Stomach smooth muscle (tissue), 2 donors: ENCODE data around the gene CNTNAP5.
A peak's percentile ranks its signal among the peaks of the same experiment; 100 is the strongest.

Source experiments
- H3K27ac ChIP-seq: one replicate; pipeline ENCODE4 v1.7.0; 2013; ENCODE audit warnings: mild to moderate bottlenecking, low read length, inconsistent platforms
- H3K27me3 ChIP-seq, 2 donors: one replicate each; pipeline ENCODE4 v1.7.0; 2013; ENCODE audit warnings: low read length in 2 of 2; ENCODE audit not compliant: insufficient read depth in 2 of 2, control insufficient read depth in 1 of 2
- H3K36me3 ChIP-seq, 2 donors: one replicate each; pipeline ENCODE4 v1.7.0; 2013; ENCODE audit warnings: low read length in 2 of 2; ENCODE audit not compliant: control insufficient read depth in 2 of 2, insufficient read depth in 2 of 2
- H3K4me1 ChIP-seq: one replicate; pipeline ENCODE4 v1.7.0; 2013; ENCODE audit warnings: low read length; ENCODE audit not compliant: control insufficient read depth, insufficient read depth
- H3K4me3 ChIP-seq, 2 donors: one replicate each; pipeline ENCODE4 v1.7.0; 2013; ENCODE audit warnings: low read length in 2 of 2
- H3K9ac ChIP-seq, 2 donors: one replicate each; pipeline ENCODE4 v1.7.0; 2013; ENCODE audit warnings: low read length in 2 of 2, mild to moderate bottlenecking in 1 of 2
- H3K9me3 ChIP-seq, 2 donors: one replicate each; pipeline ENCODE4 v1.7.0; 2013; ENCODE audit warnings: low read length in 2 of 2; ENCODE audit not compliant: control insufficient read depth in 2 of 2
- donor health status: healthy.
- donor health status: Pancreatic carcinoma.

CNTNAP5 gene

GRCh38 chr2:124316881-124317605 lies 292.0 kb downstream of the CNTNAP5 start:
- H3K4me1 ChIP-seq, result peaks cover 7% of the 10 kb centered on the region
- H3K9ac ChIP-seq, result no peak overlapping the region
- no peaks in the 10 kb centered on the region for H3K9me3 ChIP-seq
- H3K36me3 ChIP-seq, result no peaks in the 10 kb centered on the region
- H3K4me3 ChIP-seq, result no peak overlapping the region
- H3K27me3 ChIP-seq, result no peaks in the 10 kb centered on the region
- no peak overlapping the region for H3K27ac ChIP-seq

- no peaks in the 10 kb centered on the region for H3K36me3 ChIP-seq
- H3K4me3 ChIP-seq, result no peak overlapping the region
- H3K27ac ChIP-seq, result no peak overlapping the region
- no peaks in the 10 kb centered on the region for H3K9me3 ChIP-seq
- no peak overlapping the region for H3K9ac ChIP-seq
- no peaks in the 10 kb centered on the region for H3K27me3 ChIP-seq
- H3K4me1 ChIP-seq, result peaks cover 7% of the 10 kb centered on the region
These were observed 292.5 kb downstream of the CNTNAP5 start for GRCh38 chr2:124317628-124318027.

GRCh38 chr2:124318913-124319312 lies 293.8 kb downstream of the CNTNAP5 start:
- Histone ChIP-seq H3K9me3 (no peaks in the 10 kb centered on the region), H3K4me1 (peaks cover 11% of the 10 kb centered on the region), H3K27ac (no peak overlapping the region), H3K36me3 (no peaks in the 10 kb centered on the region), H3K4me3 (no peak overlapping the region), H3K9ac (no peak overlapping the region), H3K27me3 (no peaks in the 10 kb centered on the region)

- Histone ChIP-seq H3K27ac (no peak overlapping the region), H3K36me3 (no peaks in the 10 kb centered on the region), H3K4me3 (no peak overlapping the region), H3K27me3 (no peaks in the 10 kb centered on the region), H3K4me1 (peaks cover 11% of the 10 kb centered on the region), H3K9ac (no peak overlapping the region), H3K9me3 (no peaks in the 10 kb centered on the region)
These were observed 294.5 kb downstream of the CNTNAP5 start for GRCh38 chr2:124319577-124319976.

- Histone ChIP-seq H3K9ac (no peak overlapping the region), H3K27me3 (no peaks in the 10 kb centered on the region), H3K4me1 (peaks cover 8% of the 10 kb centered on the region), H3K36me3 (no peaks in the 10 kb centered on the region), H3K4me3 (no peak overlapping the region), H3K27ac (no peak overlapping the region), H3K9me3 (no peaks in the 10 kb centered on the region)
These were observed 295.1 kb downstream of the CNTNAP5 start for GRCh38 chr2:124320051-124320688.

DNA sequence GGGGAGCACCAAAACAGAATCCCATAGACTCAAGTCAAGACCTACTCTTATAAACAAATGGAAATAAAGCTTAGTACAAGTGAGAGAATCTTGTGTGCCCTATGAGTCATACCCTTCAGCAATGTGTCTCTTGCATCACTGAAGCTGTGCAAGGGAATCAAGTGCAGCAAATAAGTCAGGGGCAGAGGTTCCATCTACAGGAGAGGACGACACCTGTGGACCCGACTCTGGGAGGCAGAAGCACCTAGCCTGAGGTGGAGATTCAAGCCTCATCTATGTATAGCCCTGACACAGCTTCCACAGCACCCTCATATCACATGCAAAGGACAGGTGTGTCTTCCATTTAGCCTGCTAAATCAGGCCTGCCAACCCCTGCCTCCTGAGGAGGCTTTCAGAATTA lies 298.2 kb downstream of the CNTNAP5 start:
- H3K9ac ChIP-seq, result no peak overlapping the region
- H3K4me1 ChIP-seq, result peaks cover 4% of the 10 kb centered on the region
- H3K27me3 ChIP-seq, result no peaks in the 10 kb centered on the region
- peak overlapping the region in 1 of 2 donors; percentile 35 for H3K4me3 ChIP-seq
- H3K27ac ChIP-seq, result no peak overlapping the region
- H3K36me3 ChIP-seq, result no peaks in the 10 kb centered on the region
- no peaks in the 10 kb centered on the region for H3K9me3 ChIP-seq

GRCh38 chr2:124325667-124326440 lies 300.8 kb downstream of the CNTNAP5 start:
- Histone ChIP-seq H3K4me3 (no peak overlapping the region), H3K27ac (no peak overlapping the region), H3K36me3 (no peaks in the 10 kb centered on the region), H3K4me1 (peaks cover 4% of the 10 kb centered on the region), H3K27me3 (no peaks in the 10 kb centered on the region), H3K9me3 (no peaks in the 10 kb centered on the region), H3K9ac (no peak overlapping the region)

DNA sequence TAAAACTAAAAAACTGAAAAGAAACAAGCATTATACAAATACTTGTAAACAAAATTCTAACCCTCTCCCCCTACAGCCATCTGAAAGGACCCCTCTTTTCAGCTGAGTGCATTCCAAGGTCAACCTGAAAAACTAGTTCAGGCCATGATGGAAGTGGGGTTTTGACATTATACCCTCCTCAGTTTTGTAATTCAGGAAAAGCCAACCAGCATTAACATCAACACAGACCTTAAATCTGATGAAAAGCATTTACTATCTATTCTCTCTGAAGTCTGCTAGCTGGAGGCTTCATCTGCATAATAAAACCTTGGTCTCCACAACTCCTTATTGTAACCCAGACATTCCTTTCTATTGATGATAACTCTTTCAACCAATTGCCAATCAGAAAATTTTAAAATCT lies 302.2 kb downstream of the CNTNAP5 start:
- Histone ChIP-seq H3K9me3 (no peaks in the 10 kb centered on the region), H3K27ac (no peak overlapping the region), H3K27me3 (no peaks in the 10 kb centered on the region), H3K36me3 (no peaks in the 10 kb centered on the region), H3K4me3 (no peak overlapping the region), H3K4me1 (peaks cover 4% of the 10 kb centered on the region), H3K9ac (no peak overlapping the region)

DNA sequence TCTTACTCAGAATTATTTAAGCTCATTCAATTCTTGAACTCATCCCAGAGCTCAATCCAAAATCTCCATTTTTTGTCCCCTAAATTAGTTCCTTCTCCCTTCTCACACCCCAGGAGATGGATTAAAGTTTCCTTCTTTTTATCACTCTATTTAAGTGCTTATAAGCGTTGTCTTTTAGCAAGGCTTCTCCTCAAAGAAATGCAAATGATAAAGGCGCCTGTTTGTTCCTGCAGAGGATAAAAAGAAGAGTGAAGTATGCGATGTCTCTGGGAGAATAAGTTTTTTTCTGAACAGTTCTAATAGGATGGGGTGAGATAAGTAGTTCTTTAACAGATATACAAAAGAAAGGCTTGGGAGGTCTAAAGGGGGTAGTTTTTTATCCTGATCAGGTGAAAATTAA lies 303.3 kb downstream of the CNTNAP5 start:
- Histone ChIP-seq H3K4me1 (peaks cover 2% of the 10 kb centered on the region), H3K4me3 (no peak overlapping the region), H3K27me3 (no peaks in the 10 kb centered on the region), H3K9ac (no peak overlapping the region), H3K27ac (no peak overlapping the region), H3K9me3 (no peaks in the 10 kb centered on the region), H3K36me3 (no peaks in the 10 kb centered on the region)

GRCh38 chr2:124333784-124334183 lies 308.7 kb downstream of the CNTNAP5 start:
- H3K4me3 ChIP-seq, result no peak overlapping the region
- H3K4me1 ChIP-seq, result no peaks in the 10 kb centered on the region
- no peaks in the 10 kb centered on the region for H3K36me3 ChIP-seq
- H3K27me3 ChIP-seq, result no peaks in the 10 kb centered on the region
- no peak overlapping the region for H3K9ac ChIP-seq
- no peak overlapping the region for H3K27ac ChIP-seq
- no peaks in the 10 kb centered on the region for H3K9me3 ChIP-seq
